HEK293 (cell line): ENCODE measurements around the gene SOX6.

ENCODE experiments used
- CTCF ChIA-PET: fragments of 350-600 bp; formaldehyde crosslinking; extraction: SDS; loops from one replicate; lab custom pipeline; 2021; ENCODE audit warnings: antibody characterized with exemption; lab: Yijun Ruan, JAX
- POLR2A ChIA-PET: fragments of 300-600 bp; formaldehyde crosslinking; extraction: SDS; loops from one replicate; lab custom pipeline; 2020; ENCODE audit warnings: antibody characterized with exemption, inconsistent platforms; lab: Yijun Ruan, JAX
- H3K27ac ChIP-seq: fragments of 200-500 bp; sonication (Bioruptor generic); 2 replicates; pipeline ENCODE4 v1.5.1; 2014; ENCODE audit warnings: low read depth, low read length, control low read depth, inconsistent platforms; ENCODE audit errors: extremely low read depth
- H3K36me3 ChIP-seq, 2 experiments: fragments of 200-500 bp in 1 of 2; sonication (Bioruptor generic) in 1 of 2; 1 replicate in 1 of 2; 2 replicates in 1 of 2; pipeline ENCODE4 v1.5.1; 2014 to 2017; ENCODE audit warnings: inconsistent platforms in 2 of 2, low read length in 2 of 2; ENCODE audit not compliant: control insufficient read depth in 2 of 2, insufficient read depth in 1 of 2
- H3K4me1 ChIP-seq: fragments of 200-500 bp; sonication (Bioruptor generic); 2 replicates; pipeline ENCODE4 v1.5.1; 2014; ENCODE audit warnings: mild to moderate bottlenecking, low read length, inconsistent platforms; ENCODE audit not compliant: control insufficient read depth, insufficient read depth
- H3K4me3 ChIP-seq: 2 replicates; pipeline ENCODE4 v1.5.1; 2011; ENCODE audit warnings: low read depth, mild to moderate bottlenecking, control low read depth, low read length, moderate library complexity
- H3K9me3 ChIP-seq: fragments of 200-500 bp; sonication (Bioruptor generic); 2 replicates; pipeline ENCODE4 v1.5.1; 2014; ENCODE audit warnings: low read depth, low read length, inconsistent platforms; ENCODE audit not compliant: control insufficient read depth, insufficient read depth
- HOXA7 ChIP-seq: sonication (generic); formaldehyde crosslinking; IDR thresholded peaks from 2 replicates; pipeline ENCODE4 v1.8.1; 2022; ENCODE audit warnings: missing genetic modification reagents, borderline replicate concordance
- KLF10 ChIP-seq: fragments of 450-650 bp; IDR thresholded peaks from 2 replicates; pipeline ENCODE4 v1.5.1; 2018; ENCODE audit warnings: missing biosample characterization, mild to moderate bottlenecking, missing genetic modification characterization
- KLF7 ChIP-seq: fragments of 450-650 bp; formaldehyde crosslinking; IDR thresholded peaks from 2 replicates; pipeline ENCODE4 v1.5.1; 2016; ENCODE audit warnings: missing biosample characterization, missing genetic modification characterization, borderline replicate concordance
- MZF1 ChIP-seq: fragments of 450-650 bp; formaldehyde crosslinking; IDR thresholded peaks from 2 replicates; pipeline ENCODE4 v1.5.1; 2017; ENCODE audit warnings: missing biosample characterization, missing genetic modification characterization, borderline replicate concordance
- SP3 ChIP-seq: fragments of 450-650 bp; formaldehyde crosslinking; IDR thresholded peaks from 2 replicates; pipeline ENCODE4 v1.5.1; 2016; ENCODE audit warnings: missing biosample characterization, missing genetic modification characterization
- ZNF140 ChIP-seq: fragments of 450-650 bp; formaldehyde crosslinking; IDR thresholded peaks from 2 replicates; pipeline ENCODE4 v1.5.1; 2016; ENCODE audit warnings: missing biosample characterization, missing genetic modification characterization
- ZNF146 ChIP-seq: fragments of 450-650 bp; formaldehyde crosslinking; IDR thresholded peaks from 2 replicates; pipeline ENCODE4 v1.5.1; 2016; ENCODE audit warnings: missing biosample characterization, missing genetic modification characterization
- ZNF155 ChIP-seq: fragments of 450-650 bp; formaldehyde crosslinking; IDR thresholded peaks from 2 replicates; pipeline ENCODE4 v1.5.1; 2016; ENCODE audit warnings: missing biosample characterization, missing genetic modification characterization
- ZNF274 ChIP-seq, 2 experiments: fragments of 200-500 bp in 1 of 2; fragments of 450-650 bp in 1 of 2; sonication (Bioruptor generic) in 1 of 2; formaldehyde crosslinking in 1 of 2; IDR thresholded peaks; 2 replicates each; pipeline versions ENCODE4 v1.5.1 to v1.6.1; 2014 to 2016; ENCODE audit warnings: borderline replicate concordance in 1 of 2, inconsistent platforms in 1 of 2, low read length in 1 of 2, missing biosample characterization in 1 of 2, missing genetic modification characterization in 1 of 2
- ZNF37A ChIP-seq: fragments of 450-650 bp; IDR thresholded peaks from 2 replicates; pipeline ENCODE4 v1.5.1; 2018; ENCODE audit warnings: missing biosample characterization, missing genetic modification characterization
- ZNF449 ChIP-seq: fragments of 450-650 bp; formaldehyde crosslinking; IDR thresholded peaks from 2 replicates; pipeline ENCODE4 v1.5.1; 2017; ENCODE audit warnings: missing biosample characterization, mild to moderate bottlenecking, missing genetic modification characterization, moderate library complexity
- ZNF560 ChIP-seq: fragments of 450-650 bp; formaldehyde crosslinking; IDR thresholded peaks from 2 replicates; pipeline ENCODE4 v1.5.1; 2017; ENCODE audit warnings: missing biosample characterization, missing genetic modification characterization, borderline replicate concordance
- ZNF600 ChIP-seq: fragments of 450-650 bp; formaldehyde crosslinking; IDR thresholded peaks from 2 replicates; pipeline ENCODE4 v1.5.1; 2016; ENCODE audit warnings: missing biosample characterization, missing genetic modification characterization
- ZNF610 ChIP-seq: fragments of 450-650 bp; formaldehyde crosslinking; IDR thresholded peaks from 2 replicates; pipeline ENCODE4 v1.5.1; 2016; ENCODE audit warnings: missing biosample characterization, missing genetic modification characterization, borderline replicate concordance
- ZNF623 ChIP-seq: fragments of 450-650 bp; formaldehyde crosslinking; IDR thresholded peaks from 2 replicates; pipeline ENCODE4 v1.5.1; 2016; ENCODE audit warnings: missing biosample characterization, missing genetic modification characterization
- ZNF624 ChIP-seq: fragments of 450-650 bp; formaldehyde crosslinking; IDR thresholded peaks from 2 replicates; pipeline ENCODE4 v1.5.1; 2017; ENCODE audit warnings: missing biosample characterization, missing genetic modification characterization
- ZNF837 ChIP-seq: fragments of 450-650 bp; formaldehyde crosslinking; IDR thresholded peaks from 2 replicates; pipeline ENCODE4 v1.5.1; 2016; ENCODE audit warnings: missing biosample characterization, missing genetic modification characterization
- TF ChIP-seq, protein P1 (sequence below): fragments of 450-650 bp; formaldehyde crosslinking; IDR thresholded peaks from 2 replicates; pipeline ENCODE4 v1.5.1; 2016; ENCODE audit warnings: missing biosample characterization, missing genetic modification characterization
- TF ChIP-seq, protein P2 (sequence below): fragments of 450-650 bp; formaldehyde crosslinking; IDR thresholded peaks from 2 replicates; pipeline ENCODE4 v1.5.1; 2017; ENCODE audit warnings: missing biosample characterization, missing genetic modification characterization
- TF ChIP-seq, protein P3 (sequence below): fragments of 450-650 bp; formaldehyde crosslinking; IDR thresholded peaks from 2 replicates; pipeline ENCODE4 v1.5.1; 2016; ENCODE audit warnings: missing biosample characterization, missing genetic modification characterization
- TF ChIP-seq, protein P4 (sequence below): fragments of 450-650 bp; formaldehyde crosslinking; IDR thresholded peaks from 2 replicates; pipeline ENCODE4 v1.5.1; 2016; ENCODE audit warnings: missing biosample characterization, missing genetic modification characterization

SOX6 gene

DNA sequence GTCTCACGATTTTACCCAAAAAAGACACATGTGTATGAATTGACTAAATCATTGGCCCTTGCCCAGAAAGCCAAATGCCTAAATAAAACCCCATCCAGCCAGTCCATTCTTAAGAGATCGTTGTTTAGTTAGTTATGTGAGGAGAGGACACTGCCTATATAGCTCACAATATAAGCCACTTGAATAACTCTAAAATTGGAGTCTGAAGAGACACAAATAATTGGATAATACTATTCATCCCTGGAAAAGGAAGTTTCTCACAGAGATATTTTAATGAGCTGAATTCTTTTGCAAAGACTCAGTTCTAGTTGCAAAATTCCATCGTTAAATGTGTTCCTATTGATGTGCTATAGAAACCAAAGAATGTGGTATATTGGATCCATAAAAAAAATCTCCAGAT lies 176.7 kb downstream of the SOX6 start:
- CTCF ChIA-PET = interaction anchor here (0.7 kb wide), 1 partner anchor 148 kb away, joined by 3 read pairs; no protein-coding TSS in a partner anchor
- Histone ChIP-seq H3K4me1 (no peaks in the 10 kb centered on the region), H3K27ac (no peak overlapping the region), H3K36me3 (no peaks in the 10 kb centered on the region), H3K9me3 (no peaks in the 10 kb centered on the region)
- POLR2A ChIA-PET = no interaction called here
- TF ChIP-seq ZNF146 (tag by site-specific recombination) = no peak
- TF ChIP-seq, all 188 proteins: peak for 0
- H3K4me3 ChIP-seq = no peak overlapping the region

GRCh38 chr11:16178273-16178672 lies 178.1 kb downstream of the SOX6 start:
- Histone ChIP-seq H3K4me3 (no peak overlapping the region), H3K27ac (no peak overlapping the region), H3K36me3 (no peaks in the 10 kb centered on the region), H3K9me3 (no peaks in the 10 kb centered on the region), H3K4me1 (no peaks in the 10 kb centered on the region)
- no peak for TF ChIP-seq KLF10
- ChIA-PET CTCF (interaction anchor here (0.6 to 1.0 kb wide), 4 partner anchors 8 to 428 kb away, joined by 3 read pairs; no protein-coding TSS in a partner anchor), POLR2A (no interaction called here)

GRCh38 chr11:16177688-16178087 lies 178.7 kb downstream of the SOX6 start:
- TF ChIP-seq, protein P1, sequence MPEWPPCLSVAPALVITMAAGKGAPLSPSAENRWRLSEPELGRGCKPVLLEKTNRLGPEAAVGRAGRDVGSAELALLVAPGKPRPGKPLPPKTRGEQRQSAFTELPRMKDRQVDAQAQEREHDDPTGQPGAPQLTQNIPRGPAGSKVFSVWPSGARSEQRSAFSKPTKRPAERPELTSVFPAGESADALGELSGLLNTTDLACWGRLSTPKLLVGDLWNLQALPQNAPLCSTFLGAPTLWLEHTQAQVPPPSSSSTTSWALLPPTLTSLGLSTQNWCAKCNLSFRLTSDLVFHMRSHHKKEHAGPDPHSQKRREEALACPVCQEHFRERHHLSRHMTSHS (tag by site-specific recombination) = no peak
- no peak for TF ChIP-seq MZF1
- no peak for TF ChIP-seq ZNF449 (tag by site-specific recombination)
- no peak for TF ChIP-seq ZNF155 (tag by site-specific recombination)
- TF ChIP-seq ZNF623 (tag by site-specific recombination) = no peak
- no peak for TF ChIP-seq KLF7 (tag by site-specific recombination)
- TF ChIP-seq ZNF140 (tag by site-specific recombination) = no peak
- TF ChIP-seq ZNF560 = no peak
- no peak for TF ChIP-seq ZNF274 (IDR thresholded peaks at IDR 0.05; ENCODE audit: low read length)
- no peak for TF ChIP-seq ZNF274 (tag by site-specific recombination; IDR thresholded peaks at IDR 0.05; ENCODE audit: borderline replicate concordance)
- no peak for TF ChIP-seq SP3
- no peak for TF ChIP-seq HOXA7 (CRISPR knock-in tag)
- no peaks in the 10 kb centered on the region for H3K4me1 ChIP-seq
- no peaks in the 10 kb centered on the region for H3K36me3 ChIP-seq
- H3K9me3 ChIP-seq = no peaks in the 10 kb centered on the region
- H3K4me3 ChIP-seq = no peak overlapping the region
- ChIA-PET CTCF (interaction anchor here (0.8 to 1.0 kb wide), 3 partner anchors 9 to 429 kb away, joined by 3 read pairs; no protein-coding TSS in a partner anchor), POLR2A (no interaction called here)
- no peak overlapping the region for H3K27ac ChIP-seq

DNA sequence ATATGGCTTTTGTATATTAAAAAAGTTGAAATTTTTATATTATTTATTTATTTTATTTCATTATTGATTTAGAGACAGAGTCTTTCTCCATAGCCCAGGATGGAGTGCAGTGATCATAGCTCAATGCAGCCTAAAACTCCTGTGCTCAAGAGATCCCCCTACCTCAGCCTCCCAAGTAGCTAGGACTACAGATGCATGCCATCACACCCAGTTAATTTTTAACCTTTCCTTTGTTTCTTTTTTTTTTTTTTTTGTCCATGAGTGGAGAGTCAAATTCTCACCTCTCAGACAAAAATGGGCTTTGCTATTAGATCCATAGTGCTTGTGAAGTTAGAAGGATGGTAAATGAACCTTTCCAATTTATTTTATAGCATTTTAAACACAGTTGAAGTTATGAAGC lies 182.5 kb downstream of the SOX6 start:
- ChIA-PET POLR2A (no interaction called here), CTCF (no interaction called here)
- no peak overlapping the region for H3K27ac ChIP-seq
- no peaks in the 10 kb centered on the region for H3K4me1 ChIP-seq
- no peak overlapping the region for H3K4me3 ChIP-seq
- H3K9me3 ChIP-seq = no peaks in the 10 kb centered on the region
- H3K36me3 ChIP-seq = no peaks in the 10 kb centered on the region
- no peak for TF ChIP-seq ZNF610 (tag by site-specific recombination)
- no peak for TF ChIP-seq ZNF837 (tag by site-specific recombination)
- TF ChIP-seq ZNF600 = no peak
- TF ChIP-seq, protein P2, sequence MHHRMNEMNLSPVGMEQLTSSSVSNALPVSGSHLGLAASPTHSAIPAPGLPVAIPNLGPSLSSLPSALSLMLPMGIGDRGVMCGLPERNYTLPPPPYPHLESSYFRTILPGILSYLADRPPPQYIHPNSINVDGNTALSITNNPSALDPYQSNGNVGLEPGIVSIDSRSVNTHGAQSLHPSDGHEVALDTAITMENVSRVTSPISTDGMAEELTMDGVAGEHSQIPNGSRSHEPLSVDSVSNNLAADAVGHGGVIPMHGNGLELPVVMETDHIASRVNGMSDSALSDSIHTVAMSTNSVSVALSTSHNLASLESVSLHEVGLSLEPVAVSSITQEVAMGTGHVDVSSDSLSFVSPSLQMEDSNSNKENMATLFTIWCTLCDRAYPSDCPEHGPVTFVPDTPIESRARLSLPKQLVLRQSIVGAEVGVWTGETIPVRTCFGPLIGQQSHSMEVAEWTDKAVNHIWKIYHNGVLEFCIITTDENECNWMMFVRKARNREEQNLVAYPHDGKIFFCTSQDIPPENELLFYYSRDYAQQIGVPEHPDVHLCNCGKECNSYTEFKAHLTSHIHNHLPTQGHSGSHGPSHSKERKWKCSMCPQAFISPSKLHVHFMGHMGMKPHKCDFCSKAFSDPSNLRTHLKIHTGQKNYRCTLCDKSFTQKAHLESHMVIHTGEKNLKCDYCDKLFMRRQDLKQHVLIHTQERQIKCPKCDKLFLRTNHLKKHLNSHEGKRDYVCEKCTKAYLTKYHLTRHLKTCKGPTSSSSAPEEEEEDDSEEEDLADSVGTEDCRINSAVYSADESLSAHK (tag by site-specific recombination) = no peak
- TF ChIP-seq ZNF624 (tag by site-specific recombination) = no peak
- TF ChIP-seq, protein P3, sequence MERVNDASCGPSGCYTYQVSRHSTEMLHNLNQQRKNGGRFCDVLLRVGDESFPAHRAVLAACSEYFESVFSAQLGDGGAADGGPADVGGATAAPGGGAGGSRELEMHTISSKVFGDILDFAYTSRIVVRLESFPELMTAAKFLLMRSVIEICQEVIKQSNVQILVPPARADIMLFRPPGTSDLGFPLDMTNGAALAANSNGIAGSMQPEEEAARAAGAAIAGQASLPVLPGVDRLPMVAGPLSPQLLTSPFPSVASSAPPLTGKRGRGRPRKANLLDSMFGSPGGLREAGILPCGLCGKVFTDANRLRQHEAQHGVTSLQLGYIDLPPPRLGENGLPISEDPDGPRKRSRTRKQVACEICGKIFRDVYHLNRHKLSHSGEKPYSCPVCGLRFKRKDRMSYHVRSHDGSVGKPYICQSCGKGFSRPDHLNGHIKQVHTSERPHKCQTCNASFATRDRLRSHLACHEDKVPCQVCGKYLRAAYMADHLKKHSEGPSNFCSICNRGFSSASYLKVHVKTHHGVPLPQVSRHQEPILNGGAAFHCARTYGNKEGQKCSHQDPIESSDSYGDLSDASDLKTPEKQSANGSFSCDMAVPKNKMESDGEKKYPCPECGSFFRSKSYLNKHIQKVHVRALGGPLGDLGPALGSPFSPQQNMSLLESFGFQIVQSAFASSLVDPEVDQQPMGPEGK = no peak
- TF ChIP-seq, protein P4, sequence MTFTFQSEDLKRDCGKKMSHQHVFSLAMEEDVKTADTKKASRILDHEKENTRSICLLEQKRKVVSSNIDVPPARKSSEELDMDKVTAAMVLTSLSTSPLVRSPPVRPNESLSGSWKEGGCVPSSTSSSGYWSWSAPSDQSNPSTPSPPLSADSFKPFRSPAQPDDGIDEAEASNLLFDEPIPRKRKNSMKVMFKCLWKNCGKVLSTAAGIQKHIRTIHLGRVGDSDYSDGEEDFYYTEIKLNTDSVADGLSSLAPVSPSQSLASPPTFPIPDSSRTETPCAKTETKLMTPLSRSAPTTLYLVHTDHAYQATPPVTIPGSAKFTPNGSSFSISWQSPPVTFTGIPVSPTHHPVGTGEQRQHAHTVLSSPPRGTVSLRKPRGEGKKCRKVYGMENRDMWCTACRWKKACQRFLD (tag by site-specific recombination) = no peak
- no peak for TF ChIP-seq KLF10
- TF ChIP-seq ZNF37A (tag by site-specific recombination) = no peak
